A549 (cell line): ENCODE measurements around the gene BCL11B.

Experiments
- BHLHE40 ChIP-seq: IDR thresholded peaks from 2 replicates; pipeline ENCODE4 v1.6.1; 2012; ENCODE audit warnings: low read depth, low read length, inconsistent platforms
- CTCF ChIP-seq: fragments of >200 bp; sonication (Bioruptor Twin); formaldehyde crosslinking; IDR thresholded peaks from 3 replicates; pipeline ENCODE4 v1.5.1; 2016
- RAD21 ChIP-seq, 2 experiments: fragments of >200 bp in 1 of 2; sonication (Bioruptor Twin) in 1 of 2; formaldehyde crosslinking in 1 of 2; IDR thresholded peaks in 1 of 2; conservative IDR thresholded peaks in 1 of 2; 2 replicates in 1 of 2; 3 replicates in 1 of 2; pipeline ENCODE4 v1.6.1; 2012 to 2018; ENCODE audit warnings: inconsistent platforms in 1 of 2

- TF ChIP-seq BHLHE40 (no peak), CTCF (no peak), RAD21 (conservative IDR thresholded peaks at IDR 0.05 in 1 of 2, IDR thresholded peaks at IDR 0.05 in 1 of 2) (no peak)
Measured at GRCh38 chr14:99198746-99199502, 73.1 kb downstream of the BCL11B start.
